NCI-H2196 (cell line): ENCODE data around the gene ANKS1B.
"Not testable (repeated sequence)": the region's sequence is repeated elsewhere in the genome, so short reads cannot be mapped to it uniquely, and the experiment has no call there.

ENCODE experiments used
- DNase-seq: peaks from one replicate; lab custom pipeline; 2025; ENCODE audit not compliant: unreplicated experiment; lab: John Stamatoyannopoulos, UW

Gene ANKS1B

DNA sequence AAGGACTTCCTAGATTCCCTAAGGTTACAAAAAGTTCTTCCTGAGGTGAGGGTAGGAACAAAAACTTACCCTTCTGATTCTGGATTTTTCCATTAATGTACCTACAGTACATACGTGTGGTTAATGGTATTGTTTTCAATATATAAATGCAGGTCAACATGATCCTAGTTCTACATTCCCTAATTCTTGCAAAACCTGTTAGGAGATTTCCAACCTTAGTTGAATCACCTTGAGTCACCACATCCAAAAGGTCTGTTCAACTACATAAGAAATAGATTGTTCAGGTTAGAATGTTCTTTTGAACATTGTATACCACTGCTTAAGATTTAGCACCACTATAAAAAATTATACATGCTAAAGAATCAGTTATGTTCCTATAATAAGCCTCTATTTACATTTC is 218.3 kb downstream of the ANKS1B start:
- no peak for DNase-seq

DNA sequence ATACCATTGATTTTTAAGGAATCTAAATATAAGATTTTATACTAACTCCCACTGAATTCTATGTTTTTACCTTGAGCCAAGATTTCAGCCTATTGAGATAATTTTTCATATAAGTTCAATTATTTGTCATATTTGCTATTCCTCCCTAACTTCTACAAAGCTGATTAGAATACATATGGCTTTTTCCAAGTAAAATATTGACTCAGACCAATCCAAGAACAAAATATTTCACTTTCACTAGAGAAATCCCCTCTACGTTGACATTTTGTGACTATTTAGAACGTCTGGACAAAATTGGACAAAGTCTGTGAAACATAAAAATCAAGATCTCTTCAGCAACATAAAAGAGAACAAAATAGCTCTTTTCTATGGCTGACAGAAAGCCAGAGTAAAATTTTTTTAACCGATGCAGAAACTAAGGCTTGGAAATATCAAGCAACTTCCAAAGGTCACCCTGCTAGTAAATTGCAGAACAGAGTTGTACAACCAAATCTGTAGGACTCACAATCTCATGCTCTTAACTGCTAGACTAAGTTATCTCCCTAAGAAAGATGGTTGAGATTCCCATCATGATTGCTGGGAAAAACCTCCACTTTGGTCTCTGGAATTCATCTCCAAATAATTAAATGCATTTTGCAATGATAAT is 219.1 kb downstream of the ANKS1B start:
- no peak for DNase-seq

- DNase-seq: no peak
These were observed 225.3 kb downstream of the ANKS1B start for GRCh38 chr12:99759444-99759843.

GRCh38 chr12:99758997-99759396 is 225.7 kb downstream of the ANKS1B start:
- DNase-seq: no peak

- DNase-seq: no peak
These were observed 232.0 kb downstream of the ANKS1B start for GRCh38 chr12:99752740-99753139.

- no peak for DNase-seq
These were observed 238.2 kb downstream of the ANKS1B start for GRCh38 chr12:99746538-99746937.

DNA sequence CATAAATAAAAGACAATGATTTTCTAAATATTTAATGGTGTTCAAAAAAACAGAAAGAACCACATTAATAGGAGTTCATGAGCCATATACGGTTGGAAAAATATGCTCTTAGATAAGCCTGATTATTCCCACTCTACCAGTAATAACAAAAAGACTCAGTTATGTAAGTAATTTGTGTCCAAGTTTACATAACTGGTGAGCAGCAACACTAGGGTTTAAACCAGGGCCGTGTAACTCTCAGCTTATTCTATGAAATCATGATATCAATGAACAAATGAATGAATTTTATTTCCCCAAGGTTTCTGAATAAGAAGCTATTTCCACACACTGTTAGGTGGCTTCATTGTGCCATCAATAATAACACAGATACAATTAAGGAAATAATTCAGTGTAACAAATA is 238.8 kb downstream of the ANKS1B start:
- DNase-seq: no peak

- no peak for DNase-seq
These were observed 239.6 kb downstream of the ANKS1B start for GRCh38 chr12:99745121-99745520.

DNA sequence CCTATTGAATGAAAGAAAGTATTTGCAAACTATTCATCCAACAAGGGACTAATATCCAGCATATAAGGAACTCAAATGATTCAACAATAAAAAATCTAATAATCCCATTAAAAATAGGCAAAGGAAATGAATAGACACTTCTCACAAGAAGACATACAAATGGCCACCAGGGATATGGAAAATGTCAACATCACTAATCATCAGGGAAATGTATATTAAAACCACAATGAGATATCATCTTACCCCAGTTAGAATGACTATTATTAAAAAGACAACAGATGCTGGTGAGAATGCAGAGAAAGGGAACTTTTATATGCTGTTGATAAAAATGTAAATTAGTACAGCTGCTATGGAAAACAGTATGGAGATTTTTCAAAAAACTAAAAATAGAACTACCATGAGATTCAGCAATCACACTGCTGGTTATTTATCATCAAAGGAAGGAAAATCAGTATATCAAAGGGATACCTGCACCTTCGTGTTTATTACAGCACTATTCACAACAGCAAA is 247.9 kb downstream of the ANKS1B start:
- DNase-seq: no peak

GRCh38 chr12:99732131-99732530 is 252.6 kb downstream of the ANKS1B start:
- DNase-seq: no peak

DNA sequence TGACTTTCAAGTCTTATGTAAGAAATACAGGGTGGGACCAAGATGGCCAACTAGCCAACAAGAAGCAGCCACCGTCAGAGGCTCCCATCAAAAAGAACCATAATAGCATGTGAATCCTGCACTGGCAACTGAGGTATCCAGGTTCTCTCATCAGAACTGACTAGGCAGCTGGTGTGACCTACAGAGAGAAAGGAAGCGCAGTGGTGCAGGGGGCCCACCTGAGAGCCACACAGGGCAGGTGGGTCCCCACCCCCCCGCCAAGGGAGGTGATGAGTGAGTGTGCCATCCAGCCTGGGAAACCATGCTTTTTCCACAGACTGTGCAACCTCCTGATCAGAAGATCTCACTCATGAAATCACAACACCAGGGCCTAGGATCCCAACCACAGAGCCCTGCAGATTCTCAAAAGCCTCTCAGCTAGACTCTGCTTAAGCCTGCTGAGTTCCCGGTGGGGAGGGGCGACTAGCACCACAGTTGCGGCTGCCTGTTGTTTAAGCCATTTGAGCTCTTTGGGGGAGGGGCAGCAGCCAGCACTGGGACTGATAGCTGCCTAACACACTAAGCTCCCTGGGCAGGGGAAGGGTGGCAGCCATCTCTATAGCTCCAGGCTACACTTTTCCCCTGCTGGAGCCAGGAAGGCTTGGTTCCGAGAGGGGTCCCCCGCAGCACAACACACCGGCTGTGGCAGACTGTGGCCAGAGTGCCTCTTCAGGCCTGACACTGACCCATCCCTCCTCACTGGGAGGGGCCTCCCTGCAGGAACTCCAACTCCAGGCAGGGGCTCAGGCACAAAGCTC is 261.8 kb downstream of the ANKS1B start:
- DNase-seq: no peak

- DNase-seq: no peak
These were observed 262.9 kb downstream of the ANKS1B start for GRCh38 chr12:99721715-99722275.

DNA sequence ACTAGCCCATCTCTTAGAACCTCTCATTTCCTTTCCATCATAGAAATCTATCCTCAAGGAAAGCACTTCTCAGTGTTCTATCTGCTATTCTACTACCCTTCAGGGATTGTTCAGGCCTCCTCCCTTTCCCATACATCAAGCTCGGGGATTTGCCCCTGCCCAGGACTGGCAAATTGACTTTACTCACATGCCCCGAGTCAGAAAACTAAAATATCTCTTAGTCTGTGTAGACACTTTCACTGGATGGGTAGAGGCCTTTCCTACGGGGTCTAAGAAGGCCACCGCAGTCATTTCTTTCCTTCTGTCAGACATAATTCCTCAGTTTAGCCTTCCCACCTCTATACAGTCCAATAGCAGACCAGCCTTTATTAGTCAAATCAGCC is 264.7 kb downstream of the ANKS1B start:
- DNase-seq: not testable (repeated sequence)

GRCh38 chr12:99719411-99720082 is 265.2 kb downstream of the ANKS1B start:
- DNase-seq: not testable (repeated sequence)

- DNase-seq: not testable (repeated sequence)
These were observed 268.8 kb downstream of the ANKS1B start for GRCh38 chr12:99715841-99716510.

DNA sequence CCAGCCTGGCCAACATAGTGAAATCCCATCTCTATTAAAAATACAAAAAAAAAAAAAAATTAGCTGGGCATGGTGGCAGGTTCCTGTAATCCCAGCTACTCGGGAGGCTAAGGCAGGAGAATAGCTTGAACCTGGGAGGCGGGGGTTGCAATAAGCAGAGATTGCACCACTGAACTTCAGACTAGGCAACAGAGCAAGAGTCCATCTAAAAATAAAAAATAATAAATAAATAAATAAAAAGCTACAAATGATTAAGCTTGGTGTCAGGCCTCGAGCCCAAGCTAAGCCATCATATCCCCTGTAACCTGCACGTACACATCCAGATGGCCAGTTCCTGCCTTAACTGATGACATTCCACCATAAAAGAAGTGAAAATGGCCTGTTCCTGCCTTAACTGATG is 269.8 kb downstream of the ANKS1B start:
- DNase-seq: not testable (repeated sequence)

GRCh38 chr12:99713946-99714520 is 270.7 kb downstream of the ANKS1B start:
- DNase-seq: no peak

GRCh38 chr12:99712281-99712680 is 272.5 kb downstream of the ANKS1B start:
- DNase-seq: no peak

DNA sequence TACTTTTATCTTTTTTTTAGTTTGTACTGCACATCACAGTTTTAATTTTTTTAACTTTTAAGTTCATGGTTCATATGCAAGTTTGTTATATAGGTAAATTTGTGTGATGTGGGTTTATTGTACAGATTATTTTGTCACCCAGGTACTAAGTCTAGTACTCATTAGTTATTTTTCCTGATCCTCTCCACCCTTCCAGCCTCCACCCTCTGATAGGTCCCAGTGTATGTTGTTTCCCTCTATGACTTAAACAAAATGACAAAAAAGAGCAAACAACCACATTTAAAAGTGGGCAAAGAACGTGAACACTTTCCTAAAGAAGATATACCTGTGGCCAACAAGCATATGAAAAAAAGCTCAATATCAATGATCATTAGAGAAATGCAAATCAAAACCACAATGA is 273.5 kb downstream of the ANKS1B start:
- no peak for DNase-seq

- DNase-seq: no peak
These were observed 275.1 kb downstream of the ANKS1B start for GRCh38 chr12:99709619-99710018.

- DNase-seq: no peak
These were observed 275.6 kb downstream of the ANKS1B start for GRCh38 chr12:99709116-99709515.
